Measurements from ENCODE around the gene INO80D.
"Not testable (repeated sequence)": the region's sequence is repeated elsewhere in the genome, so short reads cannot be mapped to it uniquely, and the experiment has no call there.

Gene INO80D

GRCh38 chr2:205976934-205977659 lies 108.9 kb downstream of the INO80D start:
- not testable (repeated sequence) for ATAC-seq, DNase-seq

GRCh38 chr2:205976120-205976814 lies 109.7 kb downstream of the INO80D start:
- no peak for ATAC-seq

GRCh38 chr2:205975082-205975949 lies 110.7 kb downstream of the INO80D start:
- DNase-seq (no peak), ATAC-seq (no peak)

More at GRCh38 chr2:205976120-205976814, 109.7 kb downstream of the INO80D start:
- no peak for DNase-seq

- no peak for ATAC-seq
- DNase-seq = no peak
These were observed 113.9 kb downstream of the INO80D start for GRCh38 chr2:205972113-205972512.

- ATAC-seq (no peak), DNase-seq (no peak)
These were observed 115.6 kb downstream of the INO80D start for GRCh38 chr2:205970348-205970747.

- ATAC-seq (no peak), DNase-seq (no peak)
These were observed 116.4 kb downstream of the INO80D start for GRCh38 chr2:205969584-205969983.

GRCh38 chr2:205967391-205968075 lies 118.4 kb downstream of the INO80D start:
- no peak for ATAC-seq
- DNase-seq = no peak

- DNase-seq (no peak), ATAC-seq (no peak)
These were observed 120.3 kb downstream of the INO80D start for GRCh38 chr2:205965707-205966106.

GRCh38 chr2:205964111-205964761 lies 121.7 kb downstream of the INO80D start:
- no peak for ATAC-seq

GRCh38 chr2:205959521-205959920 lies 126.5 kb downstream of the INO80D start:
- DNase-seq = no peak
- no peak for ATAC-seq

More at GRCh38 chr2:205964111-205964761, 121.7 kb downstream of the INO80D start:
- no peak for DNase-seq

GRCh38 chr2:205957452-205958154 lies 128.4 kb downstream of the INO80D start:
- no peak for DNase-seq
- ATAC-seq = peak; percentile 19

GRCh38 chr2:205954707-205955106 lies 131.3 kb downstream of the INO80D start:
- DNase-seq = no peak

GRCh38 chr2:205952282-205952681 lies 133.7 kb downstream of the INO80D start:
- DNase-seq (no peak), ATAC-seq (no peak)

More at GRCh38 chr2:205954707-205955106, 131.3 kb downstream of the INO80D start:
- ATAC-seq = no peak

GRCh38 chr2:205948883-205949282 lies 137.1 kb downstream of the INO80D start:
- DNase-seq = no peak
- ATAC-seq = no peak

- ATAC-seq (no peak), DNase-seq (no peak)
These were observed 137.5 kb downstream of the INO80D start for GRCh38 chr2:205948496-205948837.

- ATAC-seq = peak; percentile 59
- peak; percentile 70 for DNase-seq
These were observed 138.1 kb downstream of the INO80D start for GRCh38 chr2:205947621-205948495.

- DNase-seq = no peak
These were observed 139.7 kb downstream of the INO80D start for GRCh38 chr2:205946226-205946625.

More at GRCh38 chr2:205946226-205946625, 139.7 kb downstream of the INO80D start:
- no peak for ATAC-seq
